Measurements from ENCODE around the gene LRCH3.

GRCh38 chr3:197883541-197883940 is 92.5 kb downstream of the LRCH3 start:
- TF ChIP-seq CTCF (IDR thresholded peaks at IDR 0.05) (no peak), POLR2A (IDR thresholded peaks at IDR 0.05) (no peak), POLR2AphosphoS5 (IDR thresholded peaks at IDR 0.05) (no peak)
